ENCODE data around the gene APMAP.

APMAP gene

GRCh38 chr20:24994186-24994465 is 1.6 kb upstream of the APMAP start:
- H3K27ac ChIP-seq (ENCODE audit: low read length): no peak overlapping the region
- H3K36me3 ChIP-seq (ENCODE audit: control insufficient read depth in 1 of 2, insufficient read depth in 2 of 2, low read length in 2 of 2): peaks cover 0 to 2% of the 10 kb centered on the region in 2 donors
- H3K4me3 ChIP-seq (ENCODE audit: low read depth in 1 of 2, low read length in 2 of 2): no peak overlapping the region
- no peaks in the 10 kb centered on the region for H3K27me3 ChIP-seq (ENCODE audit: low read depth, low read length)
- no peaks in the 10 kb centered on the region for H3K9me3 ChIP-seq (ENCODE audit: control insufficient read depth in 1 of 2, low read length in 2 of 2)
- H3K4me1 ChIP-seq (ENCODE audit: control insufficient read depth in 1 of 2, insufficient read depth in 2 of 2, low read length in 2 of 2): peaks cover 0 to 47% of the 10 kb centered on the region in 2 donors

- Histone ChIP-seq H3K9me3 (ENCODE audit: control insufficient read depth in 1 of 2, low read length in 2 of 2) (no peaks in the 10 kb centered on the region), H3K4me3 (ENCODE audit: low read depth in 1 of 2, low read length in 2 of 2) (peak overlapping the region; percentile 83 to 88), H3K27me3 (ENCODE audit: low read depth, low read length) (no peaks in the 10 kb centered on the region), H3K4me1 (ENCODE audit: control insufficient read depth in 1 of 2, insufficient read depth in 2 of 2, low read length in 2 of 2) (peaks cover 0 to 47% of the 10 kb centered on the region in 2 donors), H3K36me3 (ENCODE audit: control insufficient read depth in 1 of 2, insufficient read depth in 2 of 2, low read length in 2 of 2) (peaks cover 0 to 3% of the 10 kb centered on the region in 2 donors), H3K27ac (ENCODE audit: low read length) (peak overlapping the region; percentile 96)
Measured at GRCh38 chr20:24993337-24994185, 1.0 kb upstream of the APMAP start.

GRCh38 chr20:24991897-24992486 is 559 bp downstream of the APMAP start:
- H3K9me3 ChIP-seq (ENCODE audit: control insufficient read depth in 1 of 2, low read length in 2 of 2): no peaks in the 10 kb centered on the region
- H3K36me3 ChIP-seq (ENCODE audit: control insufficient read depth in 1 of 2, insufficient read depth in 2 of 2, low read length in 2 of 2): peaks cover 0 to 3% of the 10 kb centered on the region in 2 donors
- peaks cover 0 to 47% of the 10 kb centered on the region in 2 donors for H3K4me1 ChIP-seq (ENCODE audit: control insufficient read depth in 1 of 2, insufficient read depth in 2 of 2, low read length in 2 of 2)
- H3K27ac ChIP-seq (ENCODE audit: low read length): peak overlapping the region; percentile 58
- peak overlapping the region; percentile 83 to 88 for H3K4me3 ChIP-seq (ENCODE audit: low read depth in 1 of 2, low read length in 2 of 2)
- no peaks in the 10 kb centered on the region for H3K27me3 ChIP-seq (ENCODE audit: low read depth, low read length)

- no peak overlapping the region for H3K27ac ChIP-seq (ENCODE audit: low read length)
- peak overlapping the region; percentile 83 to 88 for H3K4me3 ChIP-seq (ENCODE audit: low read depth in 1 of 2, low read length in 2 of 2)
- peaks cover 0 to 3% of the 10 kb centered on the region in 2 donors for H3K36me3 ChIP-seq (ENCODE audit: control insufficient read depth in 1 of 2, insufficient read depth in 2 of 2, low read length in 2 of 2)
- peaks cover 0 to 38% of the 10 kb centered on the region in 2 donors for H3K4me1 ChIP-seq (ENCODE audit: control insufficient read depth in 1 of 2, insufficient read depth in 2 of 2, low read length in 2 of 2)
- H3K9me3 ChIP-seq (ENCODE audit: control insufficient read depth in 1 of 2, low read length in 2 of 2): no peaks in the 10 kb centered on the region
- no peaks in the 10 kb centered on the region for H3K27me3 ChIP-seq (ENCODE audit: low read depth, low read length)
Measured at GRCh38 chr20:24990810-24991252, 1.7 kb downstream of the APMAP start.

GRCh38 chr20:24989162-24989561 is 3.4 kb downstream of the APMAP start:
- Histone ChIP-seq H3K36me3 (ENCODE audit: control insufficient read depth in 1 of 2, insufficient read depth in 2 of 2, low read length in 2 of 2) (peaks cover 0 to 3% of the 10 kb centered on the region in 2 donors), H3K9me3 (ENCODE audit: control insufficient read depth in 1 of 2, low read length in 2 of 2) (no peaks in the 10 kb centered on the region), H3K27me3 (ENCODE audit: low read depth, low read length) (no peaks in the 10 kb centered on the region), H3K27ac (ENCODE audit: low read length) (no peak overlapping the region), H3K4me3 (ENCODE audit: low read depth in 1 of 2, low read length in 2 of 2) (no peak overlapping the region), H3K4me1 (ENCODE audit: control insufficient read depth in 1 of 2, insufficient read depth in 2 of 2, low read length in 2 of 2) (peaks cover 0 to 21% of the 10 kb centered on the region in 2 donors)

GRCh38 chr20:24987873-24988835 is 4.4 kb downstream of the APMAP start:
- Histone ChIP-seq H3K4me3 (ENCODE audit: low read depth in 1 of 2, low read length in 2 of 2) (no peak overlapping the region), H3K4me1 (ENCODE audit: control insufficient read depth in 1 of 2, insufficient read depth in 2 of 2, low read length in 2 of 2) (peaks cover 0 to 13% of the 10 kb centered on the region in 2 donors), H3K27me3 (ENCODE audit: low read depth, low read length) (no peaks in the 10 kb centered on the region), H3K27ac (ENCODE audit: low read length) (no peak overlapping the region), H3K36me3 (ENCODE audit: control insufficient read depth in 1 of 2, insufficient read depth in 2 of 2, low read length in 2 of 2) (peaks cover 0 to 3% of the 10 kb centered on the region in 2 donors), H3K9me3 (ENCODE audit: control insufficient read depth in 1 of 2, low read length in 2 of 2) (no peaks in the 10 kb centered on the region)

- H3K27me3 ChIP-seq (ENCODE audit: low read depth, low read length): no peaks in the 10 kb centered on the region
- peaks cover 0 to 13% of the 10 kb centered on the region in 2 donors for H3K4me1 ChIP-seq (ENCODE audit: control insufficient read depth in 1 of 2, insufficient read depth in 2 of 2, low read length in 2 of 2)
- no peak overlapping the region for H3K27ac ChIP-seq (ENCODE audit: low read length)
- H3K36me3 ChIP-seq (ENCODE audit: control insufficient read depth in 1 of 2, insufficient read depth in 2 of 2, low read length in 2 of 2): peaks cover 0 to 3% of the 10 kb centered on the region in 2 donors
- H3K4me3 ChIP-seq (ENCODE audit: low read depth in 1 of 2, low read length in 2 of 2): no peak overlapping the region
- no peaks in the 10 kb centered on the region for H3K9me3 ChIP-seq (ENCODE audit: control insufficient read depth in 1 of 2, low read length in 2 of 2)
Measured at GRCh38 chr20:24987244-24987643, 5.3 kb downstream of the APMAP start.

GRCh38 chr20:24986436-24987015 is 6.0 kb downstream of the APMAP start:
- Histone ChIP-seq H3K27ac (ENCODE audit: low read length) (no peak overlapping the region), H3K27me3 (ENCODE audit: low read depth, low read length) (no peaks in the 10 kb centered on the region), H3K4me3 (ENCODE audit: low read depth in 1 of 2, low read length in 2 of 2) (no peak overlapping the region), H3K9me3 (ENCODE audit: control insufficient read depth in 1 of 2, low read length in 2 of 2) (no peaks in the 10 kb centered on the region), H3K36me3 (ENCODE audit: control insufficient read depth in 1 of 2, insufficient read depth in 2 of 2, low read length in 2 of 2) (peaks cover 0 to 3% of the 10 kb centered on the region in 2 donors), H3K4me1 (ENCODE audit: control insufficient read depth in 1 of 2, insufficient read depth in 2 of 2, low read length in 2 of 2) (peaks cover 0 to 9% of the 10 kb centered on the region in 2 donors)

GRCh38 chr20:24985802-24986201 is 6.7 kb downstream of the APMAP start:
- Histone ChIP-seq H3K4me3 (ENCODE audit: low read depth in 1 of 2, low read length in 2 of 2) (no peak overlapping the region), H3K27ac (ENCODE audit: low read length) (no peak overlapping the region), H3K27me3 (ENCODE audit: low read depth, low read length) (no peaks in the 10 kb centered on the region), H3K9me3 (ENCODE audit: control insufficient read depth in 1 of 2, low read length in 2 of 2) (no peaks in the 10 kb centered on the region), H3K4me1 (ENCODE audit: control insufficient read depth in 1 of 2, insufficient read depth in 2 of 2, low read length in 2 of 2) (peaks cover 0 to 2% of the 10 kb centered on the region in 2 donors), H3K36me3 (ENCODE audit: control insufficient read depth in 1 of 2, insufficient read depth in 2 of 2, low read length in 2 of 2) (peaks cover 0 to 3% of the 10 kb centered on the region in 2 donors)

- no peaks in the 10 kb centered on the region for H3K4me1 ChIP-seq (ENCODE audit: control insufficient read depth in 1 of 2, insufficient read depth in 2 of 2, low read length in 2 of 2)
- no peak overlapping the region for H3K27ac ChIP-seq (ENCODE audit: low read length)
- H3K4me3 ChIP-seq (ENCODE audit: low read depth in 1 of 2, low read length in 2 of 2): no peak overlapping the region
- H3K36me3 ChIP-seq (ENCODE audit: control insufficient read depth in 1 of 2, insufficient read depth in 2 of 2, low read length in 2 of 2): peaks cover 0 to 8% of the 10 kb centered on the region in 2 donors
- H3K27me3 ChIP-seq (ENCODE audit: low read depth, low read length): no peaks in the 10 kb centered on the region
- H3K9me3 ChIP-seq (ENCODE audit: control insufficient read depth in 1 of 2, low read length in 2 of 2): no peaks in the 10 kb centered on the region
Measured at GRCh38 chr20:24984961-24985640, 7.5 kb downstream of the APMAP start.
